GM18507 (cell line): ENCODE results near the gene ZBTB5.
"Not testable (repeated sequence)": the region's sequence is repeated elsewhere in the genome, so short reads cannot be mapped to it uniquely, and the experiment has no call there.

Experiments used
- DNase-seq: peaks from one replicate; pipeline ENCODE4 v3.0.0; 2011; ENCODE audit warnings: low read depth; ENCODE audit not compliant: insufficient read length; ENCODE audit errors: extremely low spot score
- FAIRE-seq: peaks from 2 replicates; lab custom pipeline; 2011; peaks lifted over from hg19 to GRCh38; lab: Jason Lieb, UNC

ZBTB5 gene

GRCh38 chr9:37410969-37411785 is 54.1 kb downstream of the ZBTB5 start:
- peak; percentile 93 for FAIRE-seq
- DNase-seq, result no peak

GRCh38 chr9:37410354-37410861 is 54.8 kb downstream of the ZBTB5 start:
- no peak for DNase-seq
- peak; percentile 15 for FAIRE-seq

GRCh38 chr9:37408933-37409710 is 56.1 kb downstream of the ZBTB5 start:
- DNase-seq, result peak; percentile 78
- peak; percentile 100 for FAIRE-seq

- DNase-seq (no peak), FAIRE-seq (peak; percentile 72)
These were observed 57.8 kb downstream of the ZBTB5 start for GRCh38 chr9:37407468-37407867.

- FAIRE-seq (no peak), DNase-seq (no peak)
These were observed 58.4 kb downstream of the ZBTB5 start for GRCh38 chr9:37406603-37407401.

- no peak for FAIRE-seq
These were observed 59.4 kb downstream of the ZBTB5 start for GRCh38 chr9:37405764-37406380.

GRCh38 chr9:37405350-37405749 is 59.9 kb downstream of the ZBTB5 start:
- no peak for FAIRE-seq
- DNase-seq, result no peak

More at GRCh38 chr9:37405764-37406380, 59.4 kb downstream of the ZBTB5 start:
- no peak for DNase-seq

GRCh38 chr9:37404590-37404989 is 60.7 kb downstream of the ZBTB5 start:
- no peak for FAIRE-seq
- DNase-seq, result no peak

GRCh38 chr9:37399336-37399735 is 65.9 kb downstream of the ZBTB5 start:
- no peak for DNase-seq
- no peak for FAIRE-seq

GRCh38 chr9:37398464-37399025 is 66.7 kb downstream of the ZBTB5 start:
- FAIRE-seq, result peak; percentile 73
- DNase-seq, result no peak

GRCh38 chr9:37397948-37398347 is 67.3 kb downstream of the ZBTB5 start:
- DNase-seq, FAIRE-seq: not testable (repeated sequence)

- FAIRE-seq, result no peak
These were observed 69.6 kb downstream of the ZBTB5 start for GRCh38 chr9:37395663-37396062.

GRCh38 chr9:37395229-37395628 is 70.0 kb downstream of the ZBTB5 start:
- no peak for FAIRE-seq
- DNase-seq, result no peak

More at GRCh38 chr9:37395663-37396062, 69.6 kb downstream of the ZBTB5 start:
- no peak for DNase-seq

GRCh38 chr9:37392272-37392671 is 73.0 kb downstream of the ZBTB5 start:
- DNase-seq, result no peak
- no peak for FAIRE-seq

- DNase-seq, result peak; percentile 67
- FAIRE-seq, result peak; percentile 97
These were observed 74.5 kb downstream of the ZBTB5 start for GRCh38 chr9:37390759-37391158.
